GM21526 (cell line): Measurements from ENCODE around the gene FBXL19.

ENCODE experiments used
- ATAC-seq: cut with Tn5 transposase; IDR thresholded peaks from one replicate; pipeline ENCODE4 v1.9.1; 2021; ENCODE audit warnings: moderate library complexity; ENCODE audit not compliant: unreplicated experiment, low FRiP score

The FBXL19 gene

DNA sequence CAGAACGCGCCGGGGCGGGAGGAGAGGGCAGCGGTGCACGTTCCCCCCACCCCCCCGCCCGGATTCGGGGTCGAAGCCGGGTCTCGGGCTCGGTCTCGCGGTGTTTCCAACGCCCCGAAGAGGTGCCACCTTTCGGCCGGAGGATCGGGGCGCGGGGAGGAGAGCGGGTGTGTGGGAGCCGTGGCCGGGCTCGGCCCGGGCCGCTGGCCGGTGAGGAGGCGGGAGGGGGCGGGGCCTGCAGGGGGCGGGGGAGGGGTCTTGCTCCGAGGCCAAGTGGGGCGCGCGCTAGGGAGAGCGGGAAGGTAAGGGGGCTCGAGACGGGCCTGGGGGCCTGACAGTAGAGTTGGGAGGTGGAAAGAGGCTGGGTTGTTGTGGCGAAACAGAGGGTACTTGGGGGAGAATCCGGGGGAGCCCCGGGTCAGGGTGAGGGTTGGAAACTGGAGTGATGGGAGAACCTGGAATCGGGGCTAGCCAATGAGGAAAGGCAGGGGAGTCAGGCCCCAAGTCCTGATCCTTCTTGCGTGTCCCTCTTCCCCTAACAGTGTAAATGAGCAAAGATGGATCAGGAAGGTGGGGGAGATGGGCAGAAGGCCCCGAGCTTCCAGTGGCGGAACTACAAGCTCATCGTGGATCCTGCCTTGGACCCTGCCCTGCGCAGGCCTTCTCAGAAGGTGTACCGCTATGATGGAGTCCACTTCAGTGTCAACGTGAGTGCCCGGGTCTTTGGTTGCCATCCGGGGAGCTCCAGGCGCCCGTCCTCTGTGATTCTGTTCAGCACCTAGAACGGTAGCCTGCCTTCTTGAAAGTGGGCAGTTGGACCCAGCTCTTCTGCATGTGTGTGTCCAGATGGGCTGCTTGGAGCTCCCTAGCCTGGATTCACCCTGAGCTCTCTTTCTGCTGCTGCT is 35.1 kb downstream of the FBXL19 start:
- peak; percentile 18 for ATAC-seq

DNA sequence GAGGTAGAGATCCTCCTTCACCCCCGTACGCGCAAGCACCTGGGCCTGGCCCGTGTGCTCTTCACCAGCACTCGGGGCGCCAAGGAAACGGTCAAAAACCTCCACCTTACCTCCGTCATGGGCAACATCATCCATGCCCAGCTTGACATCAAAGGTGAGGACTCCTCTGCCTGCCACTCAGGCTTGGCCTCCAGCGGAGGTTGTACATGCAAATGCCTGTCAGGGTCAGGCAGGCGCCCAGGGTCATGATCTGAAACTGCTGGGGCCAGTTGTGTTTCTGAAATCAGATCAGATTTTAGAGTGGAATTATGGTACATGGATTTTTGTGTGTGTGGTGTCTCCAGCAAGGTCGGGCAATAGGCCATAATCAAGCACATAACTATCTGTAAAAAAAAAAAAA is 38.0 kb downstream of the FBXL19 start:
- ATAC-seq, result no peak

DNA sequence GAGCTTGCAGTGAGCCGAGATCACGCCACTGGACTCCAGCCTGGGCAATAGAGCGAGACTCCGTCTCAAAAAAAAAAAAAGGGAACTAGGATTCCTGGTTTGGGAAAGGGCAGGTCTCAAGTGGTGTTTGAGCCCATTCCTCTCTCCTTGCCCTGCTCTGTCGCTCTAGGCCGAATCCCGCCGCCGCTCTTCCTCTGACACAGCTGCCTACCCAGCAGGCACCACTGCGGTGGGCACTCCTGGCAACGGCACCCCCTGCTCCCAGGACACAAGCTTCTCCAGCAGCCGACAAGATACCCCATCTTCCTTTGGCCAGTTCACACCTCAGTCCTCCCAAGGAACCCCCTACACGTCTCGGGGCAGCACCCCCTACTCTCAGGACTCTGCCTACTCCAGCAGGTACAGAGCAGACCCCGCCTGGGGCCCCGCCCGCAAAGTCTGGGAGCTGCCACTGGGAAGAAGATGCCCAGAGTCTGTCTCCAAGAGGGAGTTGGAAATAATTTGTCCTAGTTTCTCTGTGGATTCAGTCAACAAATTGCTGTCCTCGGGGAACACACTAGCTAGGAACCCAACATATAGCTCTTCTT is 40.6 kb downstream of the FBXL19 start:
- no peak for ATAC-seq

DNA sequence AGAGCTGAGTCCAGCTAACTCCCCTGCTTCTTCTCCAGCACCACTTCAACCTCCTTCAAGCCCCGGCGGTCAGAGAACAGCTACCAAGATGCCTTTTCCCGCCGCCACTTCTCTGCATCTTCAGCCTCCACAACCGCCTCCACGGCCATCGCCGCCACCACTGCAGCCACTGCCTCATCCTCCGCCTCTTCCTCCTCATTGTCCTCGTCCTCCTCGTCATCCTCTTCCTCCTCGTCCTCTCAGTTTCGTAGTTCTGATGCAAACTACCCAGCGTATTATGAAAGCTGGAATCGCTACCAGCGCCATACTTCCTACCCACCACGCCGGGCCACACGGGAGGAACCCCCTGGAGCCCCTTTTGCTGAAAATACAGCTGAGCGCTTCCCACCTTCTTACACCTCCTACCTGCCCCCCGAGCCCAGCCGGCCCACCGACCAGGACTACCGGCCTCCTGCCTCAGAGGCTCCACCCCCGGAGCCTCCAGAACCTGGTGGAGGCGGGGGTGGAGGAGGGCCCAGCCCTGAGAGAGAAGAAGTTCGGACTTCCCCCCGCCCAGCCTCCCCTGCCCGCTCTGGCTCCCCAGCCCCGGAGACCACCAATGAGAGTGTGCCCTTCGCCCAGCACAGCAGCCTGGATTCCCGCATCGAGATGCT is 41.3 kb downstream of the FBXL19 start:
- no peak for ATAC-seq

DNA sequence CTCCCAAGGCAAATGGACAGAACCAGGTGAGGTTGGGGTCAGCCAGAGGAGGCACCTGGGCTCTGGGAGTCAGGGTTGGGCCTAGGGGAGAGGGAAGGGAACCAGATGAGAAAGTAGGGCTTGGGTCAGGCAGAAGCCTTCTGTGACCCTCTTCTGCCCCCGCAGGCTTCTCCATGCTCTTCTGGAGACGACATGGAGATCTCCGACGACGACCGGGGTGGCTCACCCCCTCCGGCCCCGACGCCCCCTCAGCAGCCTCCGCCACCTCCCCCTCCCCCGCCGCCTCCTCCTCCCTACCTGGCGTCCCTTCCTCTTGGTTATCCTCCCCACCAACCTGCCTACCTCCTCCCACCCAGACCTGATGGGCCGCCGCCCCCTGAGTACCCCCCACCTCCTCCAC is 42.1 kb downstream of the FBXL19 start:
- no peak for ATAC-seq

DNA sequence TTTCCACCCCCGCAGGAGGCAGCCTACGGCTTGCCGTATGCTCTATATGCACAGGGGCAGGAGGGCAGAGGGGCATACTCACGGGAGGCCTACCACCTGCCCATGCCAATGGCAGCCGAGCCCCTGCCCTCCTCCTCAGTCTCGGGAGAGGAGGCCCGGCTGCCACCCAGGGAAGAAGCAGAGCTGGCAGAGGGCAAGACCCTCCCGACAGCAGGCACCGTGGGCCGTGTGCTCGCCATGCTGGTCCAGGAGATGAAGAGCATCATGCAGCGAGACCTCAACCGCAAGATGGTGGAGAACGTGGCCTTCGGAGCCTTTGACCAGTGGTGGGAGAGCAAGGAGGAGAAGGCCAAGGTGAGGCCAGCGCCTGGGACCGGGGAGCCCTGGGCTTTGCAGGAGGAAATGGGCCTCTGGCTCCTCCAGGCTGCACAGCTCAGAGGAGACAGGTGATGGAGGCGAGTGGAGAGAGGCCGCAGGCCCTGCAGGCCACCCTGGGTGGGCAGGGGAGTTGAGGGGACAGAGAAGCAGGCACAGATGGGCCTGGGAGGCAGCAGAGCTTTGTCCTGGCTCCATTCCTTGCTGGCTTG is 42.8 kb downstream of the FBXL19 start:
- ATAC-seq, result no peak

DNA sequence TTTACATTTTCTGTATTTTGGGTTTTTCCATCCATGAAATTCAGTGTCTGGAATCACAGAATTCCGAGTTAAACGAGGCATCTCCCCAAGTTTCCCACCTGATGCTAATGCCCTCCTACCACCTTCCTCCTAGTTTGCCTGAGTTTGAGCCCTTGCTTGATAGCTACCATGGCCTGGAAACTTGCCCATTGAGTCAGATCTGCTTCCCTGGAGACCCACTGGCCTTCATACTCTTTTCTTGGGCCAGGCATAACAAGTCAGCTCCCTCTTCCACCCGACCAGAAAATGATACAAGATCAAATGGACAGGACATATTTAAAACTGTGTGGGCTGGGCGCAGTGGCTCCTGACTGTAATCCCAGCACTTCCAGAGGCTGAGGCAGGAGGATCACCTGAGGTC is 44.4 kb downstream of the FBXL19 start:
- no peak for ATAC-seq

DNA sequence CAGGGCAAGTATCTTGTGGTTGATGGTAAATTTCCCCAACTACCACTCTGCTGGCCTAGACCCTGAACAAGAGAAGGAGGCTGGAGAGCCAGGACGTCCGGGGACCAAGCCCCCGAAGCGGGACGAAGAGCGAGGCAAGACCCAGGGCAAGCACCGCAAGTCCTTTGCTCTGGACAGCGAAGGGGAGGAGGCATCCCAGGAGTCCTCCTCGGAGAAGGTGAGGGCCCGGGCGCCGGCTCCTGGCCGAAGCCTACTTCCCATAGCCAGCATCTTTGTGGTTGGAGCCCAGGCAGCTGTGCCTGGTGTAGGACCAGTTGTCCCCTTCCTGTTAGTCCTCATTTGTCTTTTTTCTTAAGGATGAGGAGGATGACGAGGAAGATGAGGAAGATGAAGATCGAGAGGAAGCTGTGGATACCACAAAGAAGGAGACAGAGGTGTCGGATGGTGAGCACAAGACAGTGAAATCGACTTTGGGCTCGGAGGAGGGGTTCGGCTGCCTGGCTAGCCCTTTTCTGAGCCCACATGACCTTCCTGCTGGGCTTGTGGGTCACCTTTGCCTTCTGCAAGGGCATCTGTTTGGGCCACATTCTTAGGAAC is 46.0 kb downstream of the FBXL19 start:
- no peak for ATAC-seq

DNA sequence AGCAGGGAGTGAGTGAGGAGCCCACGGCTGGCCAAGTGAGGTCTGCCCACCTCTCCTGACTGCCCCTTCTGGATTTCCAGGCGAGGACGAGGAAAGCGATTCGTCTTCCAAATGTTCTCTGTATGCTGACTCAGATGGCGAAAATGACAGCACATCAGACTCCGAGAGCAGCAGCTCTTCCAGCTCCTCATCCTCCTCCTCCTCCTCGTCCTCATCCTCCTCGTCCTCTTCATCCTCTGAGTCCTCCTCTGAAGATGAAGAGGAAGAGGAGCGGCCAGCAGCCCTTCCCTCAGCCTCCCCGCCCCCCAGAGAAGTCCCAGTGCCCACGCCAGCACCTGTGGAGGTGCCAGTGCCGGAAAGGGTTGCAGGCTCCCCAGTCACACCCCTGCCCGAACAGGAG is 47.9 kb downstream of the FBXL19 start:
- no peak for ATAC-seq

DNA sequence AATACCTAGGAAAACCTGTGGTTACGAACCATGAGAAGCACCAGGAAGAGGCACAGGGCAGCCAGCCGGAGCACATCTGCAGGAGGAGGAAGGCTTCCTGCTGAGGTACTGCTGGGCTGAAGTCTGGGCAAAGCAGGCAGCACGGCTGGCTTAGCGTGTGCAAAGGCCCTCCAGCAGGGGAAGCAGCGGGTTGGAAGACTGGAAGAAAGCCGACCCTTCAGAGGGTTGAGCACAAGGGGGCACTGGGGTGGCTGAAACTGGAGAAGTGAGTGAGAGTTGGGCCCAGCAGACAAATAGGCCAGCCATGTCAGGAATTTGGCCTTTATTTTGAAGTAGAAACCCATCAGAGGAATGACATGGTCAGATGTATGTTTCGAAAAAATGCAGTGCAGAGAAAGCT is 49.5 kb downstream of the FBXL19 start:
- no peak for ATAC-seq

DNA sequence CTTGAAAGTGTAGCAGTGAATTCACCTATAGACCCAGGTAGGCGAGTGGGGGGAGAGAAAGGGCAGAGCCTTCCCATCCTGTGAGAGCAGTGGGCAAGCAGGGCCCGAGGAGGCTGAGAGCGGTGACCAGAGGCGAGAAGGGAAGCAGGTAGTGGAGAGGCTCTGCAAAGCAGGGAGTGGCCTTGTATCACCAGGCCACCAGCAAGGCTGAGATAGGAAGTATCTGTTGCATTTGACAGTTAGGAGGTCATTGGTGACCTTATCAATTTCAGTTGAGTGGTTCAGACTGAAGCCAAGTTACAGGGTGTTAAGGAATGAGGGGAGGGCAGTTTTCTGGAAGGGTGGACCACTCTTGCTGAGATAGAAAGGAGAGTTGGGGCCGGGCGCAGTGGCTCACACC is 51.0 kb downstream of the FBXL19 start:
- no peak for ATAC-seq

DNA sequence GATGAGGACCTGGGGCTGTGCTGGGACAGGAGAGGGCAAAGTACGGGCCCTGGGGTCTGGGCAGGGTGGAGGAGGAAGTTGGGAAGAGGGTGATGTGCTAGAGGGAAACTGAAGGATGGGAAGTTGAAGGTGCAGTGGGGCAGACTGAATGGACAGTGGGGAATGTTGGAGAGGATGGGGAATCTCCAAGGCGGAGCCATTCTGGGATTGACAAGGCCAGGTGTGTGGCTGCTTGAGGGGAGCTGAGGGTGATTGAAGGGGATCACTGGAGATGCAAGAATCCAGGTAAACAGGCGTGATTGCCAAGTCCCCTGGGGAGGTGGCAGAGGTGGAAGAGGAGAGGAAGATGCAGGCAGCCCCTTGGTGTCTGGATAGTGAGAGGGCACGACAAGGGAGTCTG is 53.1 kb downstream of the FBXL19 start:
- ATAC-seq, result no peak

DNA sequence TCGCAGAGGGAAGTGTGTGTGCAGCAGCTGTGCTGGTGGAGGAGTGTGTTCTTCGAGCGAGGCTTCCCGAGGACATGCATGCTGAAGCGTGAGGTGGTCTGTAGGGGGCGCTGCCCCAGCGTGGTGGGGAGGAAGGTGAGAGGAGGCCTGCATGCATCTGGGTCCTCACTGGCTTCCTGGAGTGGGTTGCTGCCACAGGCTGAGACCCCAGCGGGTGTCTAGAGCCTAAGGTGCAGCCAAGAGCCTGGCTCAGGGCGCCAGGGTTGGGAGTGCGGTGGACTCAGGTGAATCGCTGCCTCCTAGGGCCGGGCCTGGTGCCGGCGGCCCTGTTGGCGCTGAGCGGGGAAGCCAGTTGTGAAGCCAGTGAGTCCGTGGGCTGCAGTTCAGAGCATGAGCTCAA is 54.1 kb downstream of the FBXL19 start:
- ATAC-seq, result no peak

DNA sequence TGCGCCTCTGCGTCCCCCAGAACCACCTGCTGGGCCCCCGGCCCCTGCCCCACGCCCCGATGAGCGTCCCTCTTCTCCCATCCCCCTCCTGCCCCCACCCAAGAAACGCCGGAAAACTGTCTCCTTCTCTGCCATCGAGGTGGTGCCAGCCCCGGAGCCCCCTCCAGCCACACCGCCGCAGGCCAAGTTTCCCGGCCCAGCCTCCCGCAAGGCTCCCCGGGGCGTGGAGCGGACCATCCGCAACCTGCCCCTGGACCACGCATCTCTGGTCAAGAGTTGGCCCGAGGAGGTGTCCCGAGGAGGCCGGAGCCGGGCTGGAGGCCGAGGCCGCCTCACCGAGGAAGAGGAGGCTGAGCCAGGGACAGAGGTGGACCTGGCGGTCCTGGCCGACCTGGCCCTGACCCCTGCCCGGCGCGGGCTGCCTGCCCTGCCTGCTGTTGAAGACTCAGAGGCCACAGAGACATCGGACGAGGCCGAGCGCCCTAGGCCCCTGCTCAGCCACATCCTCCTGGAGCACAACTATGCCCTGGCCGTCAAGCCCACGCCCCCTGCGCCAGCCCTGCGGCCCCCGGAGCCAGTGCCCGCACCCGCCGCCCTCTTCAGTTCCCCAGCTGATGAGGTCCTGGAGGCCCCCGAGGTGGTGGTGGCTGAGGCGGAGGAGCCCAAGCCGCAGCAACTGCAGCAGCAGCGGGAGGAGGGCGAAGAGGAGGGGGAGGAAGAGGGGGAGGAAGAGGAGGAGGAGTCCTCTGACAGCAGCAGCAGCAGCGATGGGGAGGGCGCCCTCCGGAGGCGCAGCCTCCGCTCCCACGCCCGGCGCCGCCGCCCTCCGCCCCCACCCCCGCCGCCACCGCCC is 56.0 kb downstream of the FBXL19 start:
- ATAC-seq, result no peak

DNA sequence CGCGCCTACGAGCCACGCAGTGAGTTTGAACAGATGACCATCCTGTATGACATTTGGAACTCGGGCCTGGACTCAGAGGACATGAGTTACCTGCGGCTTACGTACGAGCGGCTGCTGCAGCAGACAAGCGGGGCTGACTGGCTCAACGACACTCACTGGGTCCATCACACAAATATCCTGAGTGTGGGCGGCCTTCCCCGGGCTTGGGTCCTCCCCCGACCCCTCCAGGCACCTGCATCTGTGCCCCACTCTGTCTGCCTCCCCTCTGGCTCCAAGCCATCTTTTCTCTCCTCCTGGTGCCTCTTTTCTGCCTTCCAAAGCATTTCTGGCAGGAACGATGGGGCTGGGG is 56.6 kb downstream of the FBXL19 start:
- ATAC-seq, result no peak

DNA sequence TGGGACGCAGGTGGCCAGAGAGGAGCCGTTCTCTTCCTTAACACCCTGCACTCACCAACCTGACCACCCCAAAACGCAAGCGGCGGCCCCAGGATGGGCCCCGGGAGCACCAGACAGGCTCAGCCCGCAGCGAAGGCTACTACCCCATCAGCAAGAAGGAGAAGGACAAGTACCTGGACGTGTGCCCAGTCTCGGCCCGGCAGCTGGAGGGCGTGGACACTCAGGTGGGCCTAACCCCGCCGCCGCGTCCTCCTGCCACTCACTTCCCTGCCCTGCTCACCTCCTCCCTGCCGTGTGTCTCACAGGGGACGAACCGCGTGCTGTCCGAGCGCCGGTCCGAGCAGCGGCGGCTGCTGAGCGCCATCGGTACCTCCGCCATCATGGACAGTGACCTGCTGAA is 57.1 kb downstream of the FBXL19 start:
- no peak for ATAC-seq

DNA sequence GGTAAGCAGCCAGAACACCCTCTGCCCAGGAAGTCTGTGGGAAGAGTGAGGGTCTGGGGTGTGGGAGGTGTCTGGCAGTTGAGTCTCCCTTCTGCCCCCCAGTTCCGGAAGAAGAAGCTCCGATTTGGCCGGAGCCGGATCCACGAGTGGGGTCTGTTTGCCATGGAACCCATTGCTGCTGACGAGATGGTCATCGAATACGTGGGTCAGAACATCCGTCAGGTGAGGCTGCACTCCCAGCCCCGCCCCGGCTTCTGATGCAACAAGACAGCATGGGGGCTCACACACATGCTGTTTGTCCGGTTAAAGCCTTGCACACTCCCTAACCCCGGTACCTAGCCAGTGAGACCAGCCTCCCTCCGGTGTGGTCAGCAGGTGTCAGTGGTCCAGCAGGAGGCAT is 57.6 kb downstream of the FBXL19 start:
- no peak for ATAC-seq

DNA sequence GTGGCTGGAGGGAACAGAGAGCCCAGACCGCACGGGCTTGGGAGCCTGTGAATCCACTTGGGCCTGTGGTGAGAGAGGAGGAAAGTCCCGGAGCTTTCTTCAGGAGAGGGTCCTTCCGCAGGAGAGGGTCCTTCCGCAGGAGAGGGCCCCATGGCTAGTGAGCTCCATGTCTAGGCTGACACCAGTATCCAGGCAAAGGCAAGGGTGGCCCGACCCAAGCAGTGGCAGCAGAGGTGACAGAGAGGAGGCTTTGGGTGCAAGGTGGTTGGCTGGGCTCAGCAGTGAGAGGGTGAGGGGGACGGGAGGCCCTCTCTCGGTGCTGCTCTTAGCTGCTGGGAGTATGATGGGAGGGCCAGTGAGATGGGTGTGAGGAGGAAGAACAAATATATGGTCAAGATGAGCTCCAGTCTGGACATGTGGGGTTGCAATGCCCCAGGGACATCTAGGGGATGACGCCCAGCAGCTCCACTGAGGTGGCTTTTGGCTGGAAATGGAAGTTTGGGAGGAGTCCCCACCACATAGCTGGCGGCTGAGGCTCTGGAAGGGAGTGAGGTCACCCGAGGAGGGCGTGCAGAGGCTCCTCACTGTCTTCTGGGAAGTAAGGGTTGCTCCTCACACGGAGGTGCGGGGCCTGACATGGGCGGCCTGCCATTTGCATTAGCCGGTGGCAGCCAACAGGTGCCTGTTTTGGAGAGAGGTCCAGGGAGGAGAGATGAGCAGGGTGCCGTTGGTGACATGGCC is 59.3 kb downstream of the FBXL19 start:
- ATAC-seq, result no peak

DNA sequence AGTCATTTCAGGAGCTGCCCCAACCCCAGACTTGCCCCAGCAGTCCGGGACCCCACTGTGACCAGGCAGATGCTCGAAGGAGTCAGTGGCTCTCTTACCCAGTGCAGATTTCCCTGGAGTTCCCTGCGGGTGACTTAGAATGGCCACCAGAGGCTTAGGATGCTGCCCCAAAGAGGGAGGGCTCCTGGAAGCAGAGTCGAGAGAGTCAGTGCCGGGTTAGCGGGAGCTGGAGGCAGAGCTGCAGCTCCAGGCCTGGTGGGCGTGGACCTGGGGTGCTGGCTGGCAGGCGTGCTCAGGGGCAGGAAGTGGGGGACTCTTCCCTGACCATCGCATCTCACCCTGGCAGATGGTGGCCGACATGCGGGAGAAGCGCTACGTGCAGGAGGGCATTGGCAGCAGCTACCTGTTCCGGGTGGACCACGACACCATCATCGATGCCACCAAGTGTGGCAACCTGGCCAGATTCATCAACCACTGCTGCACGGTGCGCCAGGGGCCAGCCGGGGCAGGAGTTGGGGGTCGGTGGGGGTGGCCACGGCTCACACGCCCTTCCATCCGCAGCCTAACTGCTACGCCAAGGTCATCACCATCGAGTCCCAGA is 60.0 kb downstream of the FBXL19 start:
- ATAC-seq, result no peak
